Gastrocnemius medialis (tissue), 4 donors: Measurements from ENCODE around the gene FLT1.

ENCODE experiments used
- CTCF ChIP-seq, 5 experiments: fragments of 450-650 bp in 3 of 5; fragments of 200-600 bp in 2 of 5; sonication (generic) in 2 of 5; IDR thresholded peaks in 4 of 5; conservative IDR thresholded peaks in 1 of 5; 1 replicate in 4 of 5; 2 replicates in 1 of 5; pipeline ENCODE4 v1.5.1; 2016 to 2019; ENCODE audit warnings: antibody characterized with exemption in 5 of 5, mild to moderate bottlenecking in 3 of 5, moderate library complexity in 3 of 5
- POLR2A ChIP-seq, 2 donors: fragments of 450-650 bp; IDR thresholded peaks; one replicate each; pipeline ENCODE4 v1.6.1; 2017; ENCODE audit warnings: antibody characterized with exemption in 2 of 2, mild to moderate bottlenecking in 2 of 2, moderate library complexity in 2 of 2

DNA sequence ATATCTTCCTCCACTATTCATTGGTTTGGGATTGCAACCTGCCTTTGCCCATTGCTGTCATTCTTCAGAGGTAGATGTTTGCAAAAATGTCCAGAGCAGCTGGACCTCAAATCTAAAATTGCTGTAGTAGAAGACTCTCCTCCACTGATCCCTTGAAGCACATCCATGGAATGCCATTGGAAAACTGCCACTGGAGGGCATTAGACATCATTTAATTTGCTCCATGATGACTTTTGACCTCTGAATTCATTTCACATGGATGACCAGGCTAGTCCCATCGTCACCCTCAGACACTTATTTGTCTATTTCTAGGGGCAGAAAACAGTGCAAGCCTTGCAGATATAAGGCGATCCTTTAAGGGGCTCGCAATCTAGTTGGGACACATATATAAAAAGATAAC, 33.9 kb upstream of the FLT1 start:
- no peak for TF ChIP-seq CTCF (IDR thresholded peaks at IDR 0.05 in 4 of 5, conservative IDR thresholded peaks at IDR 0.05 in 1 of 5)
- TF ChIP-seq POLR2A (IDR thresholded peaks at IDR 0.05): no peak
